HG02610 (cell line): ENCODE results near the gene VWA2.
"Not testable (repeated sequence)": the region's sequence is repeated elsewhere in the genome, so short reads cannot be mapped to it uniquely, and the experiment has no call there.

Source experiments
- ATAC-seq: cut with Tn5 transposase; IDR thresholded peaks from one replicate; pipeline ENCODE4 v1.9.1; 2021; ENCODE audit warnings: mild to moderate bottlenecking, moderate library complexity; ENCODE audit not compliant: unreplicated experiment

Gene VWA2

DNA sequence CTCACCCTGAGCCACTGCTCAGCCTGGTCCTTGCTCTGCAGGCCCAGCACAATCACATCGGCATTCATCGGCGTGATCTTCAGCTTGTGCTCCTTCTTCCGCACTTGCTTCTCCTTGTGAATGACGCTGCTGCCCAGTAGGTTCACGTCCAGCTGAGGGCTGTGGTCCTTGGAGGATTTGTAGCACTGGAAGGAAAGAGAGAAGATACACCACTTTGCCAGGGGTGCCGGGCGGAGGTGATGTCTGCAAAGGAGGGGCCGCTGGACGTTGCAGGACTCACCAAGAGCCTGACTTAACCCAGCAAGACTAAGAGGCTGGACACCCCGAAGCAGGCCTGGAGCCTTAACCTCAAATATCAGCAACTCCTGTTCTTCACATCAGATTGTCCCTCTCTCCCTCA, 74.8 kb downstream of the VWA2 start:
- no peak for ATAC-seq

GRCh38 chr10:114315566-114316420, 76.7 kb downstream of the VWA2 start:
- ATAC-seq, result no peak

- no peak for ATAC-seq
Observed at GRCh38 chr10:114316744-114317143, 77.7 kb downstream of the VWA2 start.

DNA sequence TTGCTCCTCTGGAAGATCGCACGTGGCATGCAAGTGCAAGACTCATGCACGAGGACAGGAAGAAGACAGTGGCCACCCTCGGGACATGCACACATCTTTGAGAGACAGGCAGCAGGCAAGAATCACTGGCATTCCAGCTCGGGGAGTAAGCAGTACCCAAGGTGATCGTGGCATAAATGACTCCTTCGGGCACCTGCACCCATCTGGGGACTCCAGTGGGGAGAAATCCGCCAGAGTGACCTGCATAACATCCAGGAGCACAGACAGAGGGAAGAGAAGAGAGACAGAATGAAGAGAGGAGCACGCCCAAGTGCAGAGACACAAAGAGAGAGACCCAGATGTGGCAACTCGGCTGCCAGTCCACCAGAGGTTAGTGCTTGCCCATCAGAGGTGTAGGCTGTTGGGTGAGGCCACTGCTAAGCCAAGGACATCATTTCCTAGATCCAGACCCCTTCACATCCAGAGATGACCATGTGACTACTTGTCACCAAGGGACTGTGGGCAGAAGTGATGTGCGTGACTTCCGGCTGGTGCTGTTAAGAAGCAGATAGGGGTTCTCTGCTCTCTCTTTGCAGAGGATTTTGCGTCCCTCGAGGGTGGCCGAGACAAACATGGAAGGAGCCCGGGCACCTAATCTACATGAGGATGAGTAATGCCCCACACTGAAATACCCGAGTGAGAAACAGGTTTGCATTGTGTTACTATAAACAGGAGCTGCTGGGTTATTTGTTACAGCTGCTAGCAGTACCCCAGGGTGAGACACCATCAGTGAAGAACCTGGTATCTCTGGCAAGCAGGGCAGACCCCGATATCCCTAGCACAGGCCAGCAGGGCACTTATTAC, 80.6 kb downstream of the VWA2 start:
- no peak for ATAC-seq

- no peak for ATAC-seq
Observed at GRCh38 chr10:114320249-114321116, 81.4 kb downstream of the VWA2 start.

- no peak for ATAC-seq
Observed at GRCh38 chr10:114322344-114322743, 83.3 kb downstream of the VWA2 start.

- ATAC-seq, result no peak
Observed at GRCh38 chr10:114323023-114323422, 84.0 kb downstream of the VWA2 start.

GRCh38 chr10:114326795-114327194, 87.7 kb downstream of the VWA2 start:
- ATAC-seq, result no peak

- no peak for ATAC-seq
Observed at GRCh38 chr10:114327537-114328440, 88.7 kb downstream of the VWA2 start.

GRCh38 chr10:114328441-114328812, 89.4 kb downstream of the VWA2 start:
- no peak for ATAC-seq

DNA sequence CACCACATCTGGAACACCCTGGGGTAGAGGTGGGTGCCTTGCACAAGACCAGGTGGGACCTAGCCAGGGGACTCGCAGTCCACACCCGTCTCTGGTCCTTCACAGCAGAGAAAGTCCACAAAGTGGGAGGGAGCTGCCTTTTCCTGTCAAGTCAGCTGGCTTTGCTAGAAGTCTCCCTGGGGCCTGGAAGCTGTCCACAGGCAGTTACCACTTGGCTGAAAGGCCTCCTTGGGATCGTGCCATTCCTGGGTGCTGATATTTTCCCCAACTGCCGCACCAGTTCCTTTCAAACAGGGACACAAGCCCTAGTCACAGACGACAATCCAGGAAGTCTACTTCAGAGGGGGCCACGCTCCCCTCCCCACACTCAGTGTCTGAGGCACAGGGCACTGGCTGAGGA, 89.8 kb downstream of the VWA2 start:
- ATAC-seq, result no peak

DNA sequence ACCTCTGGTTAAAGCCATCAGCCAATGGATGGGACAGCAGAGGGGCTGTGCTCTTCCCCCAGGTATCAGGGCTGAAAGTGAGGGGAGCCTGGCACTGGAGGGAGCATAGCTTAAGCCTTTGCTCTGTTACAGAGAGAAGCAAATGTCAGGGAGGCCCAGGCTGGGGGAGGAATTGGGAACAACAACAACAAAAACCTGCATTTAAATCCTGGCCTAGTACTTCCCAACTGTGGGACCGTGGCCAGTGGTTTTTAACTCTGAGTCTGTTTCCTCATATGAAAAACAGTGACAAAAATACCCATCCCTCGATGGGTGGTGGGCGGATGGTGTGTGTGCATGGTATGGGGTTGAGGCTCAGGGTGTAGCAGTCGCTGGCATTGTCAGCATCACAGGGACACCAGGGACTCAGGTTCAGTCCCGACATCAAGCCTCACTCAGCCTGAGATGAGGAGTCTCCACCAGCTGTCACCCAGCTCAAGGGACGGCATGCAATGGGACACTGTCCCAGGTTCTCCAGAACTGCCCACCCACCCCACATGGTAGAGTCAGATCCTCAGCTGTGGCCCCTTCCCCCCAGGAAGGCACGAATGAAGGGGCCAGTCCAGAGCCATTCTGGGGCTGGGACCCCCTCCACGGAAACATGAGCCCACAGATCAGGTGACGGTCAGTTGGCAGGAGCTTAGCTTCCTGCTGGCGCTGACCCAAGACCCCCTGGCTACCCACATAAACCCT, 90.7 kb downstream of the VWA2 start:
- ATAC-seq, result no peak

DNA sequence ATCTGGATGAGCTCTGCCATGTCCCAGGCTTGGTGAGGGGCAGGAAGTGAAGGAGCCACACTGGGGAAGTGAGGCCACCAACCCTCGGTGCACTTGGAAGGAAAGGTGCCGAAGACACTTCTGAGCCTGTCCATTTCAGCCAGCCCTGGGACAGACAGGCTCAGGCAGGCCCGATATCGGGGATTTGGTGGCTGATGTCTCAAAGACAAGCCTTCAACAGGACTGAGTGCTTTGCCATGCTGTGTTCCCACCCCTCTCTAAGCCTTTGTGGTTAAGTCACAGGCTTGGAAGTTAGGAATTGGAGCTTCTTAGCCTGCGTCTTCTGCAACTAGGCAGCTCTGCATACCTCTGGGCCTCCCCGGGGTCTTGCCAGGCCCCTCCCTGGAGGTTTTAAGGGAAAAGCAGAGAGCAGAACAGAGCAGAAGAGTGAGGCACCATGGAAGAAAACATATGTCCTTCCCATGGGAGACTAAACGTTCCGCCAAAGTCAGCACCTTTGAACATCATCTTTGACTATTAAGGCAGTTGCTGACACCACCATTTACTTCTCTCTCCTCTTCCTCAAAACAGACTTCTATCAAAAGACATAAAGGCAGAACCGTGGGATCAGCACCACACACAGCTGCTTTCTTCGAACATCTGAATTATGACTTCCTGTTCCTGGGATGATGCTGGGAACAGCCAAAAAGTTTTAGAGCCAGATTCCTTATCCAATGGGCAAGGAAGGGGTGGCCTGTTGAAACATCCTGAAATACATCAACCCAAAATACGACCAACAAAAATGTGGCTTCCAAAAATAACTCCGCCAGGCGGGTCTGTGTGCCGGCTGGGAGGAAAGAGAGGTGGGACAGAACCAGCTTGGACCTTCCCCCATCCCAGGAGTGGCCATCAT, 93.5 kb downstream of the VWA2 start:
- no peak for ATAC-seq

GRCh38 chr10:114333441-114333840, 94.4 kb downstream of the VWA2 start:
- ATAC-seq, result not testable (repeated sequence)

DNA sequence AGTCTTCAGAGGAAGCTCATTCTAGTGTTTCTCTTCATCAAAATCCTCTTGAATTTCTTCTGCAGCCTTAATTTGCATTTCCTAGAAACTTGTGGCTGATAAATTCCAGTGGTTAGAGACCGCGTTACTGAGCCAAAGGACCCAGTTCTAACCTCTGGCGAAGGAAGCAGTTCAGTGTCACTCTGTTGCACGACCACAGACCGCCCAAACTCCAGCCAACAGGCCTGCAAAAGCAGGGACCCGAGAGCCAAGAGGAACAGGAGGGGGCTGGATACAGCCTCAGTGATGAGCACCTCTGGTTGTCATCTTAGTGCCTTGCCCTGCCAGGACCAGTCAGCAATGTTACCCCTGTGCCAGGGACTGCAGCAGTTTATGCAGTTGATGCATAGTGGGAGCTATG, 95.2 kb downstream of the VWA2 start:
- no peak for ATAC-seq

DNA sequence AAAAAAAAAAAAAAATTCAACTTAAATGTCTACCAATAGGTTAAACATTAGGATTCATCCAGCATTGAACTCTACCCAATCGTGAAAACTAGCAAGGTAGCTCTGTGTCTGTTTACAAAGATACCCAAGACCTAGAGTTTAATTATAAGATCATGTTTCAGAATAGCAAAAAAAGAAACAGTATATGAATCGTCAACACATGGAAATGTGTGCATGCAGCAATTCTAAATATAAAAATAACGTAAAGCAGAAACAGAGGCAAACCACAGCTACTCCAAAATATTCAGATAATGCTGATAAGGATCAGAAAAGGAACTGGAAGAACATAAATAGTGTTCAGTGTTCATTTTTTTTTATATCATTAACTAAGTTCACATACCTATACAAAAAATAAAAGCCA, 96.6 kb downstream of the VWA2 start:
- ATAC-seq, result no peak

DNA sequence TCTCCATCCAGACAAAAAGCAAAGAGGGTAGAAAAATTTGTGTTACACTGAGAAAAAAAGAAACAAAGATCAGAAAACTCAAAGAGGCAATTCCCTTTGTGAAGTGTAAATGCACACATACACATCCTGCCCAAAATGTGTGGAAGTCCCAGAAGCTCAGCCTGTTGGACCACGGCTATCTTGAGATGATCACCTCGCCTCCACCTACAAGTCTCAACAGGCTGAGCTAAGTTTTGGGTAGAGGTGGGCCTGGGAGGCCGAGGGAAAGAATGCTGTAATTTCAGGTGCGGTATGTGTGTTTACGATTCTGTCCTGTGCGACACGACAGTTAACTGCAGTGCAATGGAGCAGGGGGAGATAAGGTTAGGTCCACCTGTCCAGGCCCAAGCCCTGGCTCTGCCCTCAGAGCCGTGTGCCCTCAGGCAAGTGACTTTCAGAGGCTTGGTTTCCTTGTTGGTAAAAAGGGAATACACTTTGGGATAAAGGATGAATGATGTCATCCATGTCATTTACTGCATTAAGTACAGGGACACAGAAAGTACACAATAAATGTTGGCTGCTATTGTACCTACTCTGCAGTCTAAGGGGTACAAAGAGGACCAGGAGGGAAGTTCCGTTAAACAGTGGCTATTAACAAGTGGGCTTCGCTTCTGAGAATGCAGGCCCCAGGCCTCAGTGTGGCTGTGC, 97.9 kb downstream of the VWA2 start:
- ATAC-seq, result no peak
